Measurements from ENCODE around the gene SLC4A4. TPM values are rescaled to one million over a fixed set of nuclear protein-coding genes. Genes with fewer than 3 reads are reported as not detected.

SLC4A4 gene
- total and polyA plus RNA-seq, 4 donors = 0.13 to 6.2 (median 2.9) TPM

GRCh38 chr4:71607780-71608677, 269.2 kb downstream of the SLC4A4 start:
- intact Hi-C loops (cut with DNase I) = no loop called here
- H3K4me1 ChIP-seq (ENCODE audit: control insufficient read depth in 1 of 2, insufficient read depth in 2 of 2, low read length in 2 of 2) = no peaks in the 10 kb centered on the region
- H3K36me3 ChIP-seq (ENCODE audit: control insufficient read depth in 1 of 2, insufficient read depth in 2 of 2, low read length in 1 of 2) = no peaks in the 10 kb centered on the region
- no peak for ATAC-seq (ENCODE audit: low FRiP score)
- WGBS, 2 donors = 66 to 79% methylated on average over 3 of the region's 3 CpGs
- H3K9me3 ChIP-seq (ENCODE audit: control insufficient read depth, low read length) = no peaks in the 10 kb centered on the region
- no peaks in the 10 kb centered on the region for H3K27me3 ChIP-seq (ENCODE audit: control insufficient read depth in 1 of 2, insufficient read depth in 2 of 2, low read length in 1 of 2)
- no peak overlapping the region for H3K27ac ChIP-seq (ENCODE audit: low read depth in 1 of 2, low read length in 2 of 2)
- no peak overlapping the region for H3K4me3 ChIP-seq (ENCODE audit: low read length in 2 of 2)
- DNase-seq = no peak

- Histone ChIP-seq H3K27ac (ENCODE audit: low read depth in 1 of 2, low read length in 2 of 2) (no peak overlapping the region), H3K4me1 (ENCODE audit: control insufficient read depth in 1 of 2, insufficient read depth in 2 of 2, low read length in 2 of 2) (no peaks in the 10 kb centered on the region), H3K4me3 (ENCODE audit: low read length in 2 of 2) (no peak overlapping the region), H3K9me3 (ENCODE audit: control insufficient read depth, low read length) (no peaks in the 10 kb centered on the region), H3K36me3 (ENCODE audit: control insufficient read depth in 1 of 2, insufficient read depth in 2 of 2, low read length in 1 of 2) (no peaks in the 10 kb centered on the region), H3K27me3 (ENCODE audit: control insufficient read depth in 1 of 2, insufficient read depth in 2 of 2, low read length in 1 of 2) (no peaks in the 10 kb centered on the region)
- WGBS, 2 donors = 47 to 50% methylated on average over 2 of the region's 2 CpGs
- ATAC-seq (ENCODE audit: low FRiP score) = no peak
- no peak for DNase-seq
- intact Hi-C loops (cut with DNase I) = no loop called here
Measured at GRCh38 chr4:71608678-71609071, 269.9 kb downstream of the SLC4A4 start.

GRCh38 chr4:71609167-71609566, 270.3 kb downstream of the SLC4A4 start:
- Histone ChIP-seq H3K36me3 (ENCODE audit: control insufficient read depth in 1 of 2, insufficient read depth in 2 of 2, low read length in 1 of 2) (no peaks in the 10 kb centered on the region), H3K4me1 (ENCODE audit: control insufficient read depth in 1 of 2, insufficient read depth in 2 of 2, low read length in 2 of 2) (no peaks in the 10 kb centered on the region), H3K9me3 (ENCODE audit: control insufficient read depth, low read length) (no peaks in the 10 kb centered on the region), H3K27me3 (ENCODE audit: control insufficient read depth in 1 of 2, insufficient read depth in 2 of 2, low read length in 1 of 2) (no peaks in the 10 kb centered on the region), H3K4me3 (ENCODE audit: low read length in 2 of 2) (no peak overlapping the region), H3K27ac (ENCODE audit: low read depth in 1 of 2, low read length in 2 of 2) (no peak overlapping the region)
- intact Hi-C loops (cut with DNase I) = no loop called here
- ATAC-seq (ENCODE audit: low FRiP score) = no peak
- 72 to 83% methylated on average over 2 of the region's 2 CpGs for WGBS, 2 donors
- no peak for DNase-seq

GRCh38 chr4:71609651-71610050, 270.8 kb downstream of the SLC4A4 start:
- H3K27me3 ChIP-seq (ENCODE audit: control insufficient read depth in 1 of 2, insufficient read depth in 2 of 2, low read length in 1 of 2) = no peaks in the 10 kb centered on the region
- DNase-seq (no peak), ATAC-seq (ENCODE audit: low FRiP score) (no peak)
- H3K4me1 ChIP-seq (ENCODE audit: control insufficient read depth in 1 of 2, insufficient read depth in 2 of 2, low read length in 2 of 2) = no peaks in the 10 kb centered on the region
- H3K36me3 ChIP-seq (ENCODE audit: control insufficient read depth in 1 of 2, insufficient read depth in 2 of 2, low read length in 1 of 2) = no peaks in the 10 kb centered on the region
- intact Hi-C loops (cut with DNase I) = no loop called here
- H3K4me3 ChIP-seq (ENCODE audit: low read length in 2 of 2) = no peak overlapping the region
- no peaks in the 10 kb centered on the region for H3K9me3 ChIP-seq (ENCODE audit: control insufficient read depth, low read length)
- no peak overlapping the region for H3K27ac ChIP-seq (ENCODE audit: low read depth in 1 of 2, low read length in 2 of 2)

- H3K4me3 ChIP-seq (ENCODE audit: low read length in 2 of 2) = no peak overlapping the region
- intact Hi-C loops (cut with DNase I) = no loop called here
- H3K27ac ChIP-seq (ENCODE audit: low read depth in 1 of 2, low read length in 2 of 2) = no peak overlapping the region
- H3K4me1 ChIP-seq (ENCODE audit: control insufficient read depth in 1 of 2, insufficient read depth in 2 of 2, low read length in 2 of 2) = no peaks in the 10 kb centered on the region
- no peaks in the 10 kb centered on the region for H3K36me3 ChIP-seq (ENCODE audit: control insufficient read depth in 1 of 2, insufficient read depth in 2 of 2, low read length in 1 of 2)
- H3K27me3 ChIP-seq (ENCODE audit: control insufficient read depth in 1 of 2, insufficient read depth in 2 of 2, low read length in 1 of 2) = no peaks in the 10 kb centered on the region
- ATAC-seq (ENCODE audit: low FRiP score) (no peak), DNase-seq (no peak)
- WGBS, 2 donors = 86 to 87% methylated on average over 2 of the region's 2 CpGs
- H3K9me3 ChIP-seq (ENCODE audit: control insufficient read depth, low read length) = no peaks in the 10 kb centered on the region
Measured at GRCh38 chr4:71614621-71615020, 275.8 kb downstream of the SLC4A4 start.

- 91% methylated on average over 3 of the region's 3 CpGs for WGBS, 2 donors
- no peaks in the 10 kb centered on the region for H3K9me3 ChIP-seq (ENCODE audit: control insufficient read depth, low read length)
- H3K27me3 ChIP-seq (ENCODE audit: control insufficient read depth in 1 of 2, insufficient read depth in 2 of 2, low read length in 1 of 2) = no peaks in the 10 kb centered on the region
- H3K4me3 ChIP-seq (ENCODE audit: low read length in 2 of 2) = no peak overlapping the region
- no peaks in the 10 kb centered on the region for H3K36me3 ChIP-seq (ENCODE audit: control insufficient read depth in 1 of 2, insufficient read depth in 2 of 2, low read length in 1 of 2)
- H3K27ac ChIP-seq (ENCODE audit: low read depth in 1 of 2, low read length in 2 of 2) = no peak overlapping the region
- no peak for DNase-seq
- no peaks in the 10 kb centered on the region for H3K4me1 ChIP-seq (ENCODE audit: control insufficient read depth in 1 of 2, insufficient read depth in 2 of 2, low read length in 2 of 2)
- intact Hi-C loops (cut with DNase I) = no loop called here
- no peak for ATAC-seq (ENCODE audit: low FRiP score)
Measured at GRCh38 chr4:71616168-71616811, 277.5 kb downstream of the SLC4A4 start.

Data from aorta (tissue), 5 donors.